ENCODE results near the gene SHD.

GRCh38 chr19:4310247-4311121, 31.4 kb downstream of the SHD start:
- TF ChIP-seq CTCF (conservative IDR thresholded peaks at IDR 0.05; ENCODE audit: low read depth, low read length): no peak
- no peak for TF ChIP-seq MXI1 (IDR thresholded peaks at IDR 0.05; ENCODE audit: borderline replicate concordance, low read depth, low read length)
- no peak for TF ChIP-seq POLR2A (IDR thresholded peaks at IDR 0.05; ENCODE audit: low read depth, low read length)
